CD4-positive, alpha-beta T cell treated with Interleukin-4 for 4 hours (primary cell): ENCODE data around the gene MMP25.
"Not testable (repeated sequence)": the region's sequence is repeated elsewhere in the genome, so short reads cannot be mapped to it uniquely, and the experiment has no call there.

Experiments
- DNase-seq: peaks from one replicate; pipeline ENCODE4 v3.0.0-alpha.2; 2020

MMP25 gene

DNA sequence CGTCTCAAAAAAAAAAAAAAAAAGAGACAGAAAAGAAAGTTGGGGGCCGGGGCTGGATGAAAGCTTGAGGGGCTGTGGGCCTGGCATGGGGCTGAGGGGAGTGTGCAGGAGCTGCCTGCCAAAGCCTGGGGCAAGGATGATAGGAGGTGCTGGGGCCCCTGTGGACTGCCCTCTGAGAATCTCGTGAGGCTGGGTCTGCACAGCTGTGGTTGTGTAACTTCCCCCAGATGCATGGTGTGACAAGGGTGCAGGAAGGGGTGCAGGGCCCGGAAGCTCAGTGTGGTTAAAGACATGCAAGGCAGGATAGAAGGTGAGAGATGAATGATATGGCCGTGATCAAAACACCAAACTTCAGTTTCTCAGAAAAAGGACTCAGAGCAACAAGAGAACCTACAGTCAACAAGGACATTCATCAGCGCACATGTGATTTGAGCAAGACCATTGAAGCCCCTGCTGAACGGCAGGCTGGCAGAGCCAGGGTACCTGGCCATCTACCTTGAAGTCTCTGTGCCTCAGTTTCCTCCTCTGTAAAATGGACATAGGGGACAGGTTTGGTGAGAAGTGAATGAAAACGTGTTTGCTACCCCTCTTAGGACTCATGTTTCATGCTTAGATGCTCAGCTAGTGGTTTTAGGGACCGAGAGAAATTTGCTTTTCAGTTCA lies 28.6 kb downstream of the MMP25 start:
- peak; percentile 94 for DNase-seq

DNA sequence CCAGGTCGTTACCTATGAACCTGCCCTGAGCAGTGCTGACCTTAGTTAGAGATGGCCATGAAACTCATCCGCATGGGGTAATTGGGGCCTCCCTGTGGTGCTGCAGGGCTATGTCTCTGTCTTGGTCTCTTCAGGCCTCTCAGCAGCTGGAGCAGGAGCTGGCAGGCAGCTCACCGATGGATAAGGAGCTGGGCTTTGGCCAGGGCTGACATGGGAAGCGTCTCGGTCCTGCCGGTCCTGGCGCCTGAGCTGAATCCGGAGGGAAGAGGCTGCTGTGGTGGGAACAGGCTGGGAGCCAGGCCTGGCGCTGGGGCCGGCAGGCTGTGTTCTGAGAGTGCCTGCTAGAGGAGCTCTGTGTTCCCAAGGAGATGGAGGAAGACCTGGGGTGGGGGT lies 29.2 kb downstream of the MMP25 start:
- DNase-seq: no peak

DNA sequence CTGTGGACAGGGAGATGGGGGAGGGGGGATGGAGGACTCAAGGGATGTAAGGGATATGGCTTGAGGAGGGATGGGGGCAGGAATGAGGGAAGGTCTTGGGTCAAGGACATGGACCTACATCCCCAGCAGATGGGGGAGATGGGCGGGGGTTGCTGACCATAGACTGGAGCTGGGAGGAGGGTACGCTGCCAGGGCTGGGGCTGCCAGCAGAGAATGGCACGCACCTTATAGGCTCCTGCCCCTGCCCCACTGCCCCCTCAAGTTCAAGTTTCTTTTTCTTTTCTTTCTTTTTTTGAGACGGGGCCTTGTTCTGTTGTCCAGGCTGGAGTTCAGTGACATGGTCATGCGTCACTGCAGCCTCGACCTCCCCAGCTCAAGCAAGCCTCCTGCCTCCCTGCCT lies 29.6 kb downstream of the MMP25 start:
- DNase-seq: not testable (repeated sequence)

DNA sequence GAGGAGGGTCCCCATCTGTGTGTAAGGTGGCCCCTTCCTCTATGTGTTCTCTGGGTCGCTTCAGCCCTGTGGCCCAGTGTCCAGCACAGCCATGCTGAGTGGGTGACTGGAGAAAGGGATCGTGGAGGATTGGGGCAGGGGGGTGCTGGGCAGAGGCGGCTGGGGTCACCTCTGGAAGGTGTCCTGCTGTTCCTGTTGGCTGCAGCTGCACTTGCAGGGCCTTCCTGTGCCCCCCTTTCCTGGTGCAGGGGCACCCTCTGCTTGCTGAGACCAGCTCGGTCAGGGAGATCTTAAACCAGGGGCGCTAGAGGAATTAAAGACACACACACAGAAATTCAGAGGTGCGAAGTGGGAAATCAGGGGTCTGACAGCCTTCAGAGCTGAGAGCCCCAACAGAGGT lies 30.2 kb downstream of the MMP25 start:
- no peak for DNase-seq

DNA sequence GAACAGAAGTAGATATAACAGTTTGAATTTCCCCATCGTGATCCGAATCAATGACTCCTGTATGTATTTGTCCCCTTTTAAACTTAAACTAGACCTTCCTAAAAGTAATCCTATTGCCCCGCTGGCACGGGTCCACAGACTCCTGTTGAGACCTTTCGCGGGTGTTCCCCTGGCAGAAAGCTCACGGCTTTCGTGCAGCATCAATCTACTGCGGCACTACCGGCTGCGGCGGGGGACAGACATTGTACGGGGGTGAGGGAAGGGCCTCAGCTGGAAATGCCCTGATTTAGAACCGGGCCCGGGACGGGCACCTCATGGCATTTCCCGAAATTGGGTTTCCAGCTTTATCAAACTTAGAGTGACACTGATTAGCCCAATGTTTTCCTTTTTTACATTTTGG lies 33.7 kb downstream of the MMP25 start:
- DNase-seq: no peak

DNA sequence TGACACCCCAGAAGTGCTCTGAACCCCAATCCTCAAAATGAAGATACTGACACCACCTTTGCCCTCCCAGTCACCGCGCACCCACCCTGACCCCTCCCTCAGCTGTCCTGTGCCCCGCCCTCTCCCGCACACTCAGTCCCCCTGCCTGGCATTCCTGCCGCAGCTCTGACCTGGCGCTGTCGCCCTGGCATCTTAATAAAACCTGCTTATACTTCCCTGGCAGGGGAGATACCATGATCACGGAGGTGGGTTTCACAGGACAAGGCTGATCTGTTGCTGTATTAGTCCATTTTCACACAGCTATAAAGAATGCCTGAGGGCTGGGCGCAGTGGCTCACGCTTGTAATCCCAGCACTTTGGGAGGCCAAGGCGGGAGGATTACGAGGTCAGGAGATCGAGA lies 35.6 kb downstream of the MMP25 start:
- DNase-seq: not testable (repeated sequence)

DNA sequence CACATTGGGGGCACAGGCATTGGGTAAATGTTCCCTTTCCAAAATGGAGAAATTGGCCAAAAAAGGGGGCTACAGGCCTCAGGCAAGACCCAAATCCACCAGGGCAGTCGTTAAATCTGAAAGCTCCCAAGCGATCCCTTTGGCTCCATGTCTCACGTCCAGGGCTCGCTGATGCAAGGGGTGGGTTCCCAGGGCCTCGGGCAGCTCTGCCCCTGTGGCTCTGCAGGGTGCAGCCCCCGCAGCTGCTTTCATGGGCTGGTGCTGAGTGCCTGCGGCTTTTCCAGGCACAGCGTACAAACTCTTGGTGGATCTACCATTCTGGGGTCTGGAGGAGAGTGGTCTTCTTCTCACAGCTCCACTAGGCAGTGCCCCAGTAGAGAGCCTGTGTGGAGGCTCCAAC lies 37.0 kb downstream of the MMP25 start:
- DNase-seq: not testable (repeated sequence)

DNA sequence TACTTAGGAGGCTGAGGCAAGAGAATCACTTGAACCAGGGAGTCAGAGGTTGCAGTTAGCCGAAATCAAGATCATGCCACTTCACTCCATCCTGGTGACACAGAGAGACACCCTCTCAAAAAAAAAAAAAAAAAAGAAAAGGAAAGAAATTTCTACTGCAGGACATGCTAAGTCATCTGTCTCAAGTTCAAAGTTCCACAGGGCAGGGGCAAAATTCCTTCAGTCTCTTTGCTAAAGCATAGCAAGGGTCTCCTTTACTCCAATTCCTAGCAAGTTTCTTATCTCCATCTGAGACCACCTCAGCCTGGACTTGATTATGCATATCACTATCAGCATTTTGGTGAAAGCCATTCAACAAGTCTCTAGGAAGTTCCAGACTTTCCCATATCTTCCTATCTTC lies 38.1 kb downstream of the MMP25 start:
- no peak for DNase-seq

DNA sequence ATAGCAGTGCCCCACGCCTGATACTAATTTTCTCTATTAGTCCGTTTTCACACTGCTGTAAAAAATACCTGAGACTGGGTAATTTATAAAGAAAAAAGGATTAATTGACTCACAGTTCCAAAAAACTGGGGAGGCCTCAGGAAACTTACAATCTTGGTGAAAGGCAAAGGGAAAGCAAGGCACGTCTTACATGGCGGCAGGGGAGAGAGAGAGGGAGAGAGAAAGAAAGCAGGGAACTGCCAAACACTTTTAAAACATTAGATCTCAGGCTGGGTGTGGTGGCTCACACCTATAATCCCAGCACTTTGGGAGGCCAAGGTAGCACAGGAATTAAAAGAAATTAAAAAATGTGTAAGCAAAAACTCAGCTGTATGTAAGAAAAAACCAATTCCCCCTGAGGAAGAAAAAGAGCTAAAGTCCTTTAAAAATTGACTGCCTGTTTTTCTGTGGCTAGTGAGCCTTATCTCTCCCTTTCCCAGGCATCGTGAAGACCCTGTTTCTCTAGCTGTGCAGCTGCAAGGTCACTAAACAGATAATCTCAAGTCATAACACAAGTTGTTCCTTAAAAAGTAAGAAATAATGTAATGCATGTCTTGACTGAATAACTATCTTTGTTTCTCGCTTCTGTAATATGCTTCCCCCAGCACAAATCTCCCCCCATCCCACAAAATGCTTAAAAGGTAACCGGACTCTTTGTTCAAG lies 38.8 kb downstream of the MMP25 start:
- no peak for DNase-seq

DNA sequence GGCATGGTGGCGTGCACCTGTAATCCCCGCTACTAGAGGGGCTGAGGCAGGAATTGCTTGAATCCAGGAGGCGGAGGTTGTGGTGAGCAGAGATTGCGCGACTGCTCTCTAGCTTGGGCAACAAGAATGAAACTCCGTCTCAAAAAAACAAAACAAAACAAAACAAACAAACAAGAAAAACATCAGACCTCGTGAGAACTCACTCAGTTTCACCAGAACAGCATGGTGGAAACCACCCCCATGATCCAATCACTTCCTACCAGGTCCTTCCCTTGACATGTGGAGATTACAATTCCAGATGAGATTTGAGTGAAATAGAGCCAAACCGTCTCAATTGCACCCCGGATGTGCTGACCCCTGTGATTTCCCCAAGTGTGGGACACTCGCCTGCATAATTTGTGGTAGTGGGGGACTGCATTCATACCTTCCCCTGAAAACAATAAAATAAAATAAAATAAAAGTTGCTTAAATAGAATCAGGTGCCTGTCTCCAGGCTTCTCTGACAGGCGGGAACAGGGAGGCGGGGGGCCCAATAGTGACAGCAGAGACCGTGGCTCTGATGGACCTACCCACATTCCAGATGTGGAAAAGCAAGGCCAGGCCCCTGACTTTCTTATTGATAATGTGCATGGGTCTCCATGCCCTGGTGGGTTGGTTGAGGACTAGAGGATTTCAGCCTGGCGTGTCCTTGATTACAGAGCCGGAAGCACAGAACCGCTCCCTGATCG lies 39.7 kb downstream of the MMP25 start:
- no peak for DNase-seq

DNA sequence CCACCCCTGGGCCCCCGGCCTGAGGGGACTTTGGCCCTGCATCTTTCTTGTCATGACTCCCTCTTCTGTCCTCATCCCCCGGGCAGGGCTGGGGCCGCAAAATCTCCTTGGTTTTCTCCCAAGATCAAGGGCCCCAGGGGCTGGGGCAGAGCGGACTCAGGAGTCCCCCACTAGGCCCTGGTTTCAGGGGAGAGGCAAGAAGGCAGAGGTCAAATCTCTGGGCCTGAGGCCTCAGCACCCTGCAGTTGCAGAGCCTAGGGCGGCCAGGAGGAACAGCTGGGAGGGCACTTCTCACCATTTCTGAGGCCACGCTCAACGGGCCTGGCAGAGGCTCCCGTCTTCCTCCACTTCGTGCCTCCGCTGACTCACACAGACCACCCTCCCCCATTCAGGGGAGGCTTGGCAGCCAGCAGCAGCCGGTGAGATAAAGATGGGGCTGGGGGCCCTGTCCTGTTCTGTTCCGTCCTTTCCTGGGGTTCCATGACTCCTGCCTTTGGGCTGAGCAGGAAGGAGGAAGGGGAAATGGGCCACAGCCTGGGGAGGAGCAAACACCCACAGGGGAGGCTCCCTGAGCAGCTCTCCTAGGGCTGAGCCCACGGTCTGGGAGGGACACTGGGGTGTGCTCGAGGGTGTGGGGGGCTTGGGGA lies 40.4 kb downstream of the MMP25 start:
- no peak for DNase-seq

DNA sequence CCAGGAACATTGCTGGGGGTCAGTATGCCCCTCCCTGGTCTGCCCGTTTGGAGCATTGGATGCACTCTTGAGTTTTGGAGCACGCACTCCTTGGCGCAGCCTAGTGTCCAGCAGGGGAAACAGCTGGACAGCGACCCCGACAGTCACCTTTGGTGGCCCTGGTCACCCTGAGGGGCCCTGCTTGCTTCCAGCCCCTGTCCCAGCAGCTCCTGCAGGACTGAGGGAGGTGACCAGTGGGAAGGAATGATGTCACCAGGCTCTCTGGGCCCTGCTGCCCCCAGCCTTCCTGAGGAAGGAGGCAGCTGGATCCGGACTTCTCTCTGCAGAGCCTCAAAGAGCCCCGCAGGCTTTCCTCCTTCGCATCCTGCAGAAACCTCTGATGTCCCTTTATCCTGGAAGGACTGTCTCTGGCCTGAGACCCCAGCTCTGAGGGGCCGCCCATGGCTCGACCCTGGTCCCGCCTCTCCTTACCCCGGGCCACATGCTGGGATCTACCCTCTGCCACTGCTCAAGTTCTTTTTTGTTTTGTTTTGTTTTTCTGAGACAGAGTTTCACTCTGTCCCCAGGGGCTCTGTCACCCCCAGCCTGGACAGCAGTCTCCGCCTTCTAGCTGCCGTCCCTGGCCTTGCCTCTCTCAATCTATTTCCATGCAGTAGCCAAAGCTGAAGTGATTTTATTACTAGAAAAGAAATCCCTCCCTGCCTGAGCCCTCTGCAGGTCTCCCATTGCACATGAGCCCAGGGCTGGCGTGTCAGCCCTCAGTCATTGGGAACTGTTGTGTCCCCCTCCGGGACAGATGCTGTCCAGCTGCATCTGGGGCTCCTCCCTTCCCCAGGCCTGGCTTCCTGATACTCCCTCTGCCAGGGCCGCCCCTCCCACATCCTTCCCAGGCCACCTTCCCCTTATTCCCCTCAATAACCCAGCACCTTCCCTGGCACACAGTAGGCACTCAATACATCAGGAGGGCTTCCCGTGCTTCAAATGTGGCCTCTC lies 41.2 kb downstream of the MMP25 start:
- DNase-seq: no peak

DNA sequence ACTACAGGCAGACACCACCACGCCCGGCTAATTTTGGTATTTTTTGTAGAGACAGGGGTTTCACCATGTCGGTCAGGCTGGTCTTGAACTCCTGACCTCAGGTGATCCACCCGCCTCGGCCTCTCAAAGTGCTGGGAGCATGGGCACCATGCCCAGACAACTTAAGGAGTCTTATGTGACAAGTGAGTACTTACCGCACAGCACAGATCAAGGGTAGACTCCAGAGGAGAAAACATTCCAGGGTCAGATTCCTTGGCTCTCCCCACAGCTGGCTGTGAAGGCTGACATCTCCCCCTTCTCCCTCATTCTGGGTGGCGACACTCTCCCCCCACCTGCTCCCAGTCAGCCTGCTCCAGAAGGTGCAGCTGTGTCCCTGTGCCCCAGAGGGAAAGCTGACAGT lies 42.1 kb downstream of the MMP25 start:
- no peak for DNase-seq

DNA sequence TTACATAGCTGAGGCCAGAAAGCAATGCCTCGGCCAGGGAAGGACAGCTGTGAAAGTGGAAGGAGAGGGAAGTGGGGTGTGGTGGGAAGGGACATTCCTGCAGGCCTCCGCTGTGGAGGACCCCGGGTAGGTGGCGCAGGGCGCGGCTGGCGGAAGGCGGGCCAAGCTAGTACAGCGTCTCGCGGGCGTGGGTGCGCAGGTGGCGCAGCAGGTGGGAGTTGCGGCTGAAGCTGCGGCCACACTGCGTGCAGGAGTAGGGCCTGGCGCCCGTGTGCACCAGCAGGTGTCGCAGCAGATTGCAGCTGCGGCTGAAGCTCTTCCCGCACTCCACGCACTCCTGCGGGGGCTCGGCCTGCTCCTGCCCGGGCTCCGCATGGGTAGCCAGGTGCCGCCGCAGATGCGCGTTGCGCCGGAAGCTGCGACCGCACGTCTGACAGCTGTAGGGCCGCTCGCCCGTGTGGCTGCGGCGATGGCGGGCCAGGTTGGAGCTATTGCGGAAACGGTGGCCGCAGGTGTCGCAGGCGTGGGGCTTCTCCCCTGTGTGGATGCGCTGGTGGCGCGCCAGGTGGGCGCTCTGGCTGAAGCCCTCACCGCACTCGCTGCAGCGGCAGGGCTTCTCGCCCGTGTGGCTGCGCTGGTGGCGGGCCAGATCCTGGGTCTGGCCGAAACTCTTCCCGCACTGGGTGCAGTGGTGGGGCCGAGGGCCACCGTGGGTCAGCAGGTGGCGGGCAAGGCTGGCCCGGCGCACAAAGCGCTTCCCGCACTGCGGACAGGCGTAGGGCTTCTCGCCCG lies 42.8 kb downstream of the MMP25 start:
- DNase-seq: no peak

DNA sequence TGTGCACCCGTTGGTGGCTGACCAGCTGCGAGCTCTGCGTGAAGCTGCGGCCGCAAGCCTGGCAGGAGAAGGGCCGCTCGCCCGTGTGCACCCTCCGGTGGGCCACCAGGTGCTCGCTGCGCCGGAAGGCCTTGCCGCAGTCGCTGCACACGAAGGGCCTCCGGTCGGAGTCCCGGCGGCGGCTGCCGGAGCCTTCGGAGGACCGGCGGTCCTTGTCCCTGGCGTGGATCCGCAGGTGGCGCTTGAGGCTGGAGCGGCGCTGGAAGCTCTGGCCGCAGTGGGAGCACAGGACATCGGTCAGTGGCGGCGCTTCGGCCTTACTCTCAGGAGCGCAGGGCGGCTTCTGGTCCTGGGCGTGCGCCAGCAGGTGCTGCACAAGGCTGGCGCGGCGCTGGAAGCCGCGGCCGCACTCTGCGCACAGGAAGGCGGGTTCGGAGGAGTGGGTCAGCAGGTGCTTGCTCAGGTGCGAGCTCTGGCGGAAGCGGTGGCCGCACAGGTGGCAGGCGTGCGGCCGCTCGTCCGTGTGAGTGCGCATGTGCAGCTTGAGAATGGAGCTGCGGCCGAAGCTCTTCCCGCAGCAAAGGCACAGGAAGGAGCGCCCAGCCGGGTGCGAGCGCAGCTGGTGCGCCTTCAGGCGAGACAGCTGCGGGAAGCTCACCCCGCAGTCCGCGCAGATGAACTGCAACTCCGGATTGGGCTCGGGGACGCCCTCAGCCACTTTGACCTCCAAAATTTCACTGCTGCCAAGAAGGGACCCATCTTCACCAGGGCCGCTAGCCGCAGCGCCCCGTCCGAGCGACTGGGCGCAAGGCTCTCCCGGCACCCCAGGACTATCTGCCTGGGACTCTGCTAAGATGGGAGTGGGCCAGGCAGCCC lies 43.6 kb downstream of the MMP25 start:
- no peak for DNase-seq

DNA sequence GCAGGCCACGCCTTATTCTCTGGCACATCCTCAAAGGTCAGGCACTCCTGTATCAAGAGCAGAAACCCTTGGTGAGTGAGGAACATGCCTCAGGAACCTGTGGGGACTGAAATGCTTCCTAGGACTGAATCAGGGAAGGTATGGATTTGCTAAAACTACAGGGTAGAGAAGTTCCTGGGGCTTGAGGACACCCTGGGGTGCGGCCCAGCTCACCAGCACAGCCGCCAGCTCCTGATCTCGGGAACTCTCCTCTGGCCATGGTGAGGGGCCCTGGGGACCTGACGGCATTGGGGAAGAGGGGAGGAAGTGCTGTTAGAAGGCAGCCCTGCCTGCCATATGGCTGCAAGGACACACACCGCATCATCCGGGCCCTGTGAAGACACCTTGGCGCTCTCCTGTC lies 45.2 kb downstream of the MMP25 start:
- no peak for DNase-seq

DNA sequence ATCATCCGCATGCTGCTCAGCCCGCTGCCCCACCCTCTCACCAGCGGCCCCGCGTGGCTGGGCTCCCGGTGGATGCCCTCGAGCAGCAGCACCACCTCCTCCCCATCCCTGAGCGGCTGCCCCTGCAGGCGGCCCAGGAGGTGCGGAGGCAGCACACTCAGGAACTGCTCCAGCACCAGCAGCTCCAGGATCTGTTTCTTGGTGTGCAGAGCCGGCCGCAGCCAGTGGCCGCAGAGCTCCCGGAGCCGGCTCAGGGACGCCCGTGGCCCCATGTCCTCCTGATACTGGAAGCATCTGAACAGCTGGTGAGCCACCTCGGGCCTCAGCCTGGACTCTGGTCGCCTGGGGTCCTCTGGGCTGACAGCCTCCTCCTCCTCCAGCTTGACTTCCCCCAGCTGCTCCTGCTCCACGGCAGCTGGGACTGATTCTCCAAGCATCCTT lies 46.2 kb downstream of the MMP25 start:
- no peak for DNase-seq

DNA sequence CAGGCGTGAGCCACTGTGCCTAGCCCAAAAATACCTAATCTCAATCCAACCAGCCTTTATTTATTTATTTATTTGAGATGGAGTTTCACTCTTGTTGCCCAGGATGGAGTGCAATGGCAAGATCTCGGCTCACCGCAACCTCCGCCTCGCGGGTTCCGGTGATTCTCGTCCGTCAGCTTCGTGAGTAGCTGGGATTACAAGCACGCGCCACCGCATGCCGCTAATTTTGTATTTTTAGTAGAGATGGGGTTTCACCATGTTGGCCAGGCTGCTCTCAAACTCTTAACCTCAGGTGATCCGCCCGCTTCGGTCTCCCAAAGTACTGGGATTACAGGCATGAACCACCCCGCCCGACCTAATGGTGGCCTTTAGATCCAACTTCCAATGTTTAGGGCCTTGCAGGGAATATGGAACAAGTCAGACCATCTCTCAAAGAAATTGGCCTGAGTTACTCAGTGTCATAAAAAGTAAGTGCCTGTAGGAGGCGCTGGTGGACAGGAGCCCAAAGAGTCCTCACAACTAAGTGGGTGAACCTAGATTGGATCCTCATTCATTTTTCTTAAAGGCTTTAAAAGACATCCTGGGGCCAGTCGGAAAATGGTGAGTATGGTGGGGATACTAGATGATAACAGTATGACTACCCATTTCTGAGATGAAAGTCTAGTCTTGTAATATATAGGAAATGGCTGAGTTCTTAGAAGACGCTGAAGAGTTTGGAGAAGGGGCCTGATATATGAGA lies 48.1 kb downstream of the MMP25 start:
- peak; percentile 69 for DNase-seq

DNA sequence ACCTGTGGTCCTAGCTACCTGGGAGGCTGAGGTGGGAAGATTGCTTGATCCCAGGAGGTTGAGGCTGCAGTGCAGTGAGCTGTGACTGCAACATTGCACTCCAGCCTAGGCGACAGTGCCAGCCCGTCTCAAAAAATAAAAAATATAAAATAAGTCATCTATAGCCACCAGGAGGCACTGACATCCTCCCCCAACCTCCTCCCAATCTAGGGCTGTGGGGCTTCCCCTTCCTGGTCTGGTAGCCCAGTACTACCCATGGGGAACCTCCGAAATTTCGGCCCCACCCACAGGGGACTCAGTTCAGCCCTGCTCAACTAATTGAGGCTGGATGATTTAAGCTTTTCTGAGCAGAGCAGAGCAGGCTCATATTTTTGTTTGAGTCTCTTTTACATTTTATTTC lies 49.5 kb downstream of the MMP25 start:
- DNase-seq: peak; percentile 81

DNA sequence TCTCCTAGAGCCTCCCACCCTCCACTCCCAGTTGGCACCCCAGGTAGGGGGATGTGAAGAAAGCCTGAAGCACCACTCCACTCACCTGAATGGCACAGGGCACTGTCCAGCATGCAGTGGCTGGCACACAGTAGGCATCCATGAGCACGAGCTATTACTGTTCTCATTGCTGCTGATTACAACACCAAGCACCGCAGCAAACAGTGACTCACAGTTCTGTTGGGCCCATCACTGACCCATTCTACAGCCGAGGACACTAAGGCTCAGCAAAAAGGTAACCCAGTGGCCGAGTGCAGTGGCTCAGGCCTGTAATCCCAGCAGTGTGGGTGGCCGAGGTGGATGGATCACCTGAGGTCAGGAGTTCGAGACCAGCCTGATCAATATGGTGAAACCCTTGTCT lies 50.0 kb downstream of the MMP25 start:
- no peak for DNase-seq
